HL-60 (cell line): Measurements from ENCODE around the gene PTPRB.

Source experiments
- DNase-seq, 2 experiments: peaks; one replicate each; pipeline ENCODE4 v3.0.0-alpha.2; 2010 to 2020; ENCODE audit warnings: low read depth in 1 of 2, low spot score in 1 of 2
- H3K27ac ChIP-seq: fragments of 250-450 bp; sonication (Bioruptor Pico); replicated peaks from 2 replicates; pipeline ENCODE4 v1.5.1; 2020; ENCODE audit warnings: mild to moderate bottlenecking, moderate library complexity
- H3K27me3 ChIP-seq: fragments of 250-450 bp; sonication (Bioruptor Pico); 2 replicates; pipeline ENCODE4 v1.5.1; 2021; ENCODE audit warnings: mild to moderate bottlenecking, moderate library complexity; ENCODE audit not compliant: insufficient read depth, poor library complexity, severe bottlenecking
- H3K4me3 ChIP-seq: replicated peaks from 2 replicates; pipeline ENCODE4 v1.5.1; 2011; ENCODE audit warnings: mild to moderate bottlenecking, control low read depth, low read length; ENCODE audit not compliant: insufficient read depth
- GABPA ChIP-seq: IDR thresholded peaks from 2 replicates; pipeline ENCODE4 v1.6.1; 2012; ENCODE audit warnings: low read depth
- POLR2AphosphoS5 ChIP-seq: IDR thresholded peaks from 2 replicates; pipeline ENCODE4 v1.6.1; 2012; ENCODE audit warnings: low read depth
- SPI1 ChIP-seq: IDR thresholded peaks from 2 replicates; pipeline ENCODE4 v1.6.1; 2012; ENCODE audit warnings: low read depth, mild to moderate bottlenecking, borderline replicate concordance
- TF ChIP-seq, protein P1 (sequence below): IDR thresholded peaks from one replicate; pipeline ENCODE4 v1.5.1; 2011; ENCODE audit warnings: low read length, control low read depth, inconsistent platforms; ENCODE audit not compliant: insufficient read depth
- TF ChIP-seq, protein P2 (sequence below): IDR thresholded peaks from 2 replicates; pipeline ENCODE4 v1.6.1; 2012; ENCODE audit warnings: low read depth; ENCODE audit not compliant: insufficient replicate concordance

The PTPRB gene

DNA sequence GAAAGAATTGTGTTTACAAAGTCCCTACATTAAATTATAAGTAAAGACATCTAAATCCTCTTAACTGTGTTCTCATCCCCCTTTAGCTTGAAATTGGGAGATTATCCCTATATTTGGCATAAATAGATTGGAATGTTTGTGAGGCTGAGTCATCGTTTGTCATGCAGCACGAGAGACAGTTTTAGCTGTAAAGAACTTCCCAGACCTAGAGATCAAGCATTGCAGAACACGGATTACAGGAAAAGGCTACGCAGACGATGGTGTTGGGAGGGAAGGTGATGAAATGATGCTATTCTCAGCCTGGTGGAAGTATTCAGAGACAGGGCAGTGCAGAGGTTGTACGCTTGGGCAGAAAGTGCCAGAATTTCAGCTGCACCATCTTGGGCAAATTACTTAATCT lies 93.8 kb downstream of the PTPRB start:
- no peak overlapping the region for H3K27ac ChIP-seq
- no peak for DNase-seq

DNA sequence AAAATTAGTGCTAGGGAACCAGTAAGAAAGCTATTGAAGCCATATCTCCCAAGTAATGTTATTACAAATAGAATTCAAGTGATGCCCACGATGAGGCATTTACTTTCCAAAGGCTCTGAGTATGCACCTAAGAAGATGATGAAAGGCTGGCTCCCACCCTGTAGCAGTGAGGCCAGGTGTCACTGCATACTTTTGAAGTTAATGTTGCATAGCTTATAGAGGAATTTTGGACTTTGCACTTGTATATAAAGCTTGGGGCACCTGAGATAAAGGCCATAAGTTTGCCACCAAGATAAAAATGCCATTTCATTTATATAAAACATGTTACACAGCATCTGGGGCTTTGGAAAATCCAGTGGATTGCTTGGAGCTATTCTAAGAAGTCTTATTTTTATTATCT lies 96.2 kb downstream of the PTPRB start:
- TF ChIP-seq GABPA: no peak
- TF ChIP-seq, protein P1, sequence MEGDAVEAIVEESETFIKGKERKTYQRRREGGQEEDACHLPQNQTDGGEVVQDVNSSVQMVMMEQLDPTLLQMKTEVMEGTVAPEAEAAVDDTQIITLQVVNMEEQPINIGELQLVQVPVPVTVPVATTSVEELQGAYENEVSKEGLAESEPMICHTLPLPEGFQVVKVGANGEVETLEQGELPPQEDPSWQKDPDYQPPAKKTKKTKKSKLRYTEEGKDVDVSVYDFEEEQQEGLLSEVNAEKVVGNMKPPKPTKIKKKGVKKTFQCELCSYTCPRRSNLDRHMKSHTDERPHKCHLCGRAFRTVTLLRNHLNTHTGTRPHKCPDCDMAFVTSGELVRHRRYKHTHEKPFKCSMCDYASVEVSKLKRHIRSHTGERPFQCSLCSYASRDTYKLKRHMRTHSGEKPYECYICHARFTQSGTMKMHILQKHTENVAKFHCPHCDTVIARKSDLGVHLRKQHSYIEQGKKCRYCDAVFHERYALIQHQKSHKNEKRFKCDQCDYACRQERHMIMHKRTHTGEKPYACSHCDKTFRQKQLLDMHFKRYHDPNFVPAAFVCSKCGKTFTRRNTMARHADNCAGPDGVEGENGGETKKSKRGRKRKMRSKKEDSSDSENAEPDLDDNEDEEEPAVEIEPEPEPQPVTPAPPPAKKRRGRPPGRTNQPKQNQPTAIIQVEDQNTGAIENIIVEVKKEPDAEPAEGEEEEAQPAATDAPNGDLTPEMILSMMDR: no peak

More for the DNA sequence above, 93.8 kb downstream of the PTPRB start:
- H3K4me3 ChIP-seq: no peak overlapping the region
- no peak for TF ChIP-seq SPI1
- TF ChIP-seq GABPA: no peak
- TF ChIP-seq, protein P2, sequence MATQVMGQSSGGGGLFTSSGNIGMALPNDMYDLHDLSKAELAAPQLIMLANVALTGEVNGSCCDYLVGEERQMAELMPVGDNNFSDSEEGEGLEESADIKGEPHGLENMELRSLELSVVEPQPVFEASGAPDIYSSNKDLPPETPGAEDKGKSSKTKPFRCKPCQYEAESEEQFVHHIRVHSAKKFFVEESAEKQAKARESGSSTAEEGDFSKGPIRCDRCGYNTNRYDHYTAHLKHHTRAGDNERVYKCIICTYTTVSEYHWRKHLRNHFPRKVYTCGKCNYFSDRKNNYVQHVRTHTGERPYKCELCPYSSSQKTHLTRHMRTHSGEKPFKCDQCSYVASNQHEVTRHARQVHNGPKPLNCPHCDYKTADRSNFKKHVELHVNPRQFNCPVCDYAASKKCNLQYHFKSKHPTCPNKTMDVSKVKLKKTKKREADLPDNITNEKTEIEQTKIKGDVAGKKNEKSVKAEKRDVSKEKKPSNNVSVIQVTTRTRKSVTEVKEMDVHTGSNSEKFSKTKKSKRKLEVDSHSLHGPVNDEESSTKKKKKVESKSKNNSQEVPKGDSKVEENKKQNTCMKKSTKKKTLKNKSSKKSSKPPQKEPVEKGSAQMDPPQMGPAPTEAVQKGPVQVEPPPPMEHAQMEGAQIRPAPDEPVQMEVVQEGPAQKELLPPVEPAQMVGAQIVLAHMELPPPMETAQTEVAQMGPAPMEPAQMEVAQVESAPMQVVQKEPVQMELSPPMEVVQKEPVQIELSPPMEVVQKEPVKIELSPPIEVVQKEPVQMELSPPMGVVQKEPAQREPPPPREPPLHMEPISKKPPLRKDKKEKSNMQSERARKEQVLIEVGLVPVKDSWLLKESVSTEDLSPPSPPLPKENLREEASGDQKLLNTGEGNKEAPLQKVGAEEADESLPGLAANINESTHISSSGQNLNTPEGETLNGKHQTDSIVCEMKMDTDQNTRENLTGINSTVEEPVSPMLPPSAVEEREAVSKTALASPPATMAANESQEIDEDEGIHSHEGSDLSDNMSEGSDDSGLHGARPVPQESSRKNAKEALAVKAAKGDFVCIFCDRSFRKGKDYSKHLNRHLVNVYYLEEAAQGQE: no peak
- TF ChIP-seq, protein P1: no peak
- no peak for TF ChIP-seq POLR2AphosphoS5
- no peaks in the 10 kb centered on the region for H3K27me3 ChIP-seq

DNA sequence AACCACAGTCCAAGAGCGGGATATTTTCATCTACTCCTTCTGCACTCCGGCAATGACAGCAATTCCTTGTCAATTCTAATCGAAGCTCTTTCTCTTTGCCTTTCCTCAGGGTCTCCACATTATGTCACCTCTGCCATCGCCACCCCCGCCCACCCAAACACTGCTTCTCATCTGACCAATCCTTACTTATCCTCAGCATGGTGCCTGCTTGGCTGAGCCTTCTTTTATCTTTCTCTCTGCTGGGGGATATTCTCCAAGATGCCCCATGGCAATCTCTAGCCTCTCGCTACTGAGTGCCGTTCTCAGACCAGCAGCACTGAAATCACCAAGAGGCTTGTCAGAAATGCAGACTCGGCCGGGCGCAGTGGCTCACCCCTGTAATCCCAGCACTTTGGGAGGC lies 100.6 kb downstream of the PTPRB start:
- no peak for DNase-seq
- no peak overlapping the region for H3K4me3 ChIP-seq
- TF ChIP-seq POLR2AphosphoS5 (no peak), SPI1 (no peak)
- TF ChIP-seq, protein P2: no peak
- TF ChIP-seq, protein P1: no peak
- H3K27me3 ChIP-seq: no peaks in the 10 kb centered on the region
- H3K27ac ChIP-seq: no peak overlapping the region

More for the DNA sequence above, 96.2 kb downstream of the PTPRB start:
- H3K27me3 ChIP-seq: no peaks in the 10 kb centered on the region
- H3K4me3 ChIP-seq: no peak overlapping the region
- no peak for DNase-seq
- no peak overlapping the region for H3K27ac ChIP-seq

DNA sequence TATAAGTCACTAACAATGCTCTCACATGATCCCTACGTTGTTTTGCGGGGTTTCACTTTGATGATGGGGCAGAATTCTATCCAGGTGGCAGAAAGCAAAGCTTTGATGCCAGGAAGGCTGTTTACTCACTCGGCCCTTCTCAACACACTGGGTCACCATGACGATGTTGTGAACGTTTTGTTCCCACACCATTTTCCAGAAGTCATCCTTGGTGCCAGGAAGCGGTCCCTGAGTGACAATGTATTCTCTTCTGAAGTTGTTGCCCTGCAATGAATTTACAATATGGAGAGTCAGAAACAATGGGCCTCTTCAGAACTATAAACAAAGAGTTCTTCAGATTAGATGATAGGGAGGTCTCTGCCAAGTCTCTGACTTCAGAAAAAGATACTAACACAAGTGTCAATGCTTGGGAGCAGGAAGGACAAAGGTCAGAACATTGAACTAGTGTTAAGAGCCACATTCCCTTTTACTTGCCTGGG lies 101.3 kb downstream of the PTPRB start:
- no peak for TF ChIP-seq GABPA
- no peaks in the 10 kb centered on the region for H3K27me3 ChIP-seq
- H3K27ac ChIP-seq: no peak overlapping the region
- DNase-seq: no peak
- no peak overlapping the region for H3K4me3 ChIP-seq
